GM12891 (cell line): Measurements from ENCODE around the gene DOK4.

ENCODE experiments used
- POLR2A ChIP-seq: IDR thresholded peaks from 2 replicates; pipeline ENCODE4 v1.6.1; 2011; ENCODE audit warnings: low read depth, low read length, control low read depth
- POLR2AphosphoS5 ChIP-seq: IDR thresholded peaks from 2 replicates; pipeline ENCODE4 v1.6.1; 2011; ENCODE audit warnings: low read depth, low read length, control low read depth

- TF ChIP-seq POLR2AphosphoS5 (no peak), POLR2A (no peak)
Observed at GRCh38 chr16:57497121-57497520, 10.8 kb upstream of the DOK4 start.
